NCI-H1092 treated with DMSO at 0.1 percent for 48 hours (cell line): ENCODE measurements around the gene LMOD1.
"Not testable (repeated sequence)": the region's sequence is repeated elsewhere in the genome, so short reads cannot be mapped to it uniquely, and the experiment has no call there.

ENCODE experiments used
- DNase-seq: peaks from one replicate; lab custom pipeline; 2025; lab: John Stamatoyannopoulos, UW

Gene LMOD1

GRCh38 chr1:201945863-201946223 lies 505 bp downstream of the LMOD1 start:
- DNase-seq, result no peak

GRCh38 chr1:201945157-201945556 lies 1.2 kb downstream of the LMOD1 start:
- no peak for DNase-seq

- no peak for DNase-seq
These were observed 1.7 kb downstream of the LMOD1 start for GRCh38 chr1:201944639-201945038.

GRCh38 chr1:201944002-201944401 lies 2.3 kb downstream of the LMOD1 start:
- no peak for DNase-seq

- no peak for DNase-seq
These were observed 4.2 kb downstream of the LMOD1 start for GRCh38 chr1:201942129-201942495.

GRCh38 chr1:201941420-201942128 lies 4.8 kb downstream of the LMOD1 start:
- DNase-seq, result no peak

- DNase-seq, result not testable (repeated sequence)
These were observed 6.0 kb downstream of the LMOD1 start for GRCh38 chr1:201940316-201940715.

GRCh38 chr1:201939574-201939973 lies 6.8 kb downstream of the LMOD1 start:
- no peak for DNase-seq

- no peak for DNase-seq
These were observed 7.2 kb downstream of the LMOD1 start for GRCh38 chr1:201939148-201939547.

GRCh38 chr1:201938440-201939035 lies 7.8 kb downstream of the LMOD1 start:
- no peak for DNase-seq

GRCh38 chr1:201937624-201938213 lies 8.6 kb downstream of the LMOD1 start:
- no peak for DNase-seq

GRCh38 chr1:201933840-201934430 lies 12.4 kb downstream of the LMOD1 start:
- no peak for DNase-seq

- no peak for DNase-seq
These were observed 15.5 kb downstream of the LMOD1 start for GRCh38 chr1:201930803-201931202.

- no peak for DNase-seq
These were observed 16.2 kb downstream of the LMOD1 start for GRCh38 chr1:201930137-201930536.

- no peak for DNase-seq
These were observed 18.1 kb downstream of the LMOD1 start for GRCh38 chr1:201928266-201928665.

GRCh38 chr1:201925981-201926645 lies 20.2 kb downstream of the LMOD1 start:
- DNase-seq, result no peak

GRCh38 chr1:201925301-201925567 lies 21.1 kb downstream of the LMOD1 start:
- DNase-seq, result no peak

- DNase-seq, result no peak
These were observed 24.3 kb downstream of the LMOD1 start for GRCh38 chr1:201921952-201922558.

GRCh38 chr1:201918343-201918742 lies 28.0 kb downstream of the LMOD1 start:
- DNase-seq, result no peak

- DNase-seq, result no peak
These were observed 28.9 kb downstream of the LMOD1 start for GRCh38 chr1:201917362-201918033.

- peak; percentile 31 for DNase-seq
These were observed 29.6 kb downstream of the LMOD1 start for GRCh38 chr1:201916649-201917249.
